GM12872 (cell line): ENCODE data around the gene MYBPC3.

Experiments
- CTCF ChIP-seq: IDR thresholded peaks from 3 replicates; pipeline ENCODE4 v1.5.1; 2011; ENCODE audit warnings: low read depth, mild to moderate bottlenecking, low read length, moderate library complexity; ENCODE audit not compliant: insufficient read depth

MYBPC3 gene

GRCh38 chr11:47289856-47290255 lies 62.6 kb downstream of the MYBPC3 start:
- TF ChIP-seq CTCF: no peak

GRCh38 chr11:47288066-47288465 lies 64.4 kb downstream of the MYBPC3 start:
- no peak for TF ChIP-seq CTCF

DNA sequence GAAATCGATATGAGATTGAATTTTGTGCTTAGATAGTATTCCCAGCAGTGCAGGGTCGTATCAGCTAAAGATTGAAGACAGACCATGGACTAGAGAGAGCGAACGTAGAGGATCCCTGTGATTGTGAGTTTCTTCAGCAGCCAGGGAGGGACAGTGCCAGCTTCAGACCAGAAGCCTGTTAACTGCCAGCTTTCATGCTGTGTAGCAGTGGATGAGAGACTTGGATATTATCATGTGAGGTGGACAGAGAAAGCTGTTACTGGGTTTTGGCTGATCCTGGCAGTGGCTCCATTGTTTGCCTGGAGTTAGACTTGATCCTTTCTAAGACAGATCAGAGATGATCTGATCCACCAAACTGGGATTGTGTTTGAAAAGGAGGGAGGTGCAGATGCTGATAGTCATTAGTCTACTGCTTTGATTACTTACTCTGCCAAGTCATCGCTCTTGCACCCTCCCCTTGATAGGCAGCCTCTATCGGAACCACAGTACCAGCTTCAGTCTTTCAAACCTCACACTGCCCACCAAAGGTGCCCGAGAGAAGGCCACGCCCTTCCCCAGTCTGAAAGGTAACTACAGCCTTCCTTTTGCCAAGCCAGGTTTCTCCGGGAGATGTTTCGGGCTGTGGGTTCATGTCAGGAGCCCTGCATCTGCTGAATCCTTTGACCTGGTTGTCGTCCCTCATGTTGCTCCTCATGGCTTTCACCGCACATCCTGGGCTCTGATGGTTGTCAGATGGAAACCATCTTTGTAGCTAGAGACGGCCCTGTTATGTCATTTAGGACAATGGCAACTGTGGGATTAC lies 66.3 kb downstream of the MYBPC3 start:
- no peak for TF ChIP-seq CTCF

- TF ChIP-seq CTCF: no peak
These were observed 68.4 kb downstream of the MYBPC3 start for GRCh38 chr11:47284151-47284550.

- TF ChIP-seq CTCF: no peak
These were observed 70.0 kb downstream of the MYBPC3 start for GRCh38 chr11:47282462-47282861.
